Adrenal gland (tissue), 12 donors: ENCODE data around the gene KMT5B. TPM values are rescaled to one million over a fixed set of nuclear protein-coding genes. Genes with fewer than 3 reads are reported as not detected.
A peak's percentile ranks its signal among the peaks of the same experiment; 100 is the strongest.

Source experiments
- DNase-seq, 7 donors: peaks; one replicate each; pipeline ENCODE4 v3.0.0-alpha.2; 2019 to 2020
- H3K27ac ChIP-seq, 5 donors: fragments of 200-600 bp; sonication (generic) in 4 of 5; 1 replicate in 3 of 5; 2 replicates in 2 of 5; pipeline versions ENCODE4 v1.5.1 to v1.8.0; 2016 to 2020; ENCODE audit warnings: mild to moderate bottlenecking in 1 of 5
- H3K27me3 ChIP-seq: fragments of 200-600 bp; 2 replicates; pipeline ENCODE4 v1.8.0; 2021
- H3K36me3 ChIP-seq, 2 donors: fragments of 200-600 bp; replicated peaks in 1 of 2; 1 replicate in 1 of 2; 2 replicates in 1 of 2; pipeline versions ENCODE4 v1.5.1 to v1.8.0; 2018 to 2022
- H3K4me1 ChIP-seq, 2 donors: fragments of 200-600 bp; replicated peaks in 1 of 2; 1 replicate in 1 of 2; 2 replicates in 1 of 2; pipeline versions ENCODE4 v1.5.1 to v1.8.0; 2018 to 2021
- H3K4me3 ChIP-seq, 4 donors: fragments of 200-600 bp; sonication (generic) in 3 of 4; one replicate each; pipeline ENCODE4 v1.5.1; 2016 to 2018
- H3K9me3 ChIP-seq, 3 donors: fragments of 200-600 bp; sonication (generic) in 1 of 3; replicated peaks in 1 of 3; 1 replicate in 2 of 3; 2 replicates in 1 of 3; pipeline versions ENCODE4 v1.5.1 to v1.8.0; 2016 to 2021
- CTCF ChIP-seq, 6 experiments: fragments of 450-650 bp in 4 of 6; fragments of 200-600 bp in 2 of 6; sonication (generic) in 1 of 6; IDR thresholded peaks; 1 replicate in 5 of 6; 2 replicates in 1 of 6; pipeline versions ENCODE4 v1.5.1 to v1.8.0; 2016 to 2021; ENCODE audit warnings: antibody characterized with exemption in 6 of 6, mild to moderate bottlenecking in 2 of 6, moderate library complexity in 1 of 6
- POLR2A ChIP-seq, 2 donors: fragments of 450-650 bp; IDR thresholded peaks; one replicate each; pipeline ENCODE4 v1.6.1; 2017; ENCODE audit warnings: antibody characterized with exemption in 2 of 2, mild to moderate bottlenecking in 2 of 2, moderate library complexity in 1 of 2
- WGBS, 4 donors: extraction: QIAGEN DNeasy Blood & Tissue Kit in 2 of 4; methylation state at CpG; one replicate each; pipeline versions ENCODE4 v1.1.5 to v1.1.7; 2013 to 2017; 5-methylcytosine and 5-hydroxymethylcytosine counted together
- intact Hi-C, 2 donors: fragments of 100-400 bp; cut with DNase I; formaldehyde crosslinking; loops; one replicate each; pipeline versions ENCODE4 v1.14.1 to v1.15.0; 2022 to 2023
- polyA plus RNA-seq, 3 donors: library from polyadenylated mRNA; stranded (reverse); fragments of 200-250 nt in 2 of 3; fragments of 350-450 nt in 1 of 3; fragmentation: Illumina TruSeq in 1 of 3; extraction: RNeasy Lipid Tissue Mini Kit (QIAGEN cat#74804) in 1 of 3; gene quantifications; one replicate each; pipeline ENCODE4 v1.2.3, GENCODE V29; 2013 to 2014
- total RNA-seq, 9 donors: library from RNA; depleted of rRNA in 4 of 9; stranded (reverse); fragments of >200 nt in 4 of 9; fragments of 120-200 nt in 1 of 9; fragmentation: NEBNext Ultra II Directional in 1 of 9; extraction: Animal tissue kit (Norgen Biotek cat#: 25700) in 1 of 9; gene quantifications; one replicate each; pipeline versions ENCODE4 v1.1.0 to v1.2.4, GENCODE V29; 2013 to 2023
- donor health status: healthy with polysubstance abuse.
- donor health status: Bipolar disorder and iron deficiency.
- donor health status: DM: yes; HTN: yes; CAD: no.
- donor health status: DM: no; HTN: no; CAD: no.
- donor health status: DM: no; HTN: no; CAD: no.
- donor health status: DM: yes; HTN: yes; CAD: no.

The KMT5B gene
- total and polyA plus RNA-seq, 12 donors: 22.6 to 121 (median 36.9) TPM

- Histone ChIP-seq H3K27ac (peak within 1 kb of the TSS; percentile 86 to 100 (median 99)), H3K4me1 (peaks cover 33 to 51% of the 10 kb centered on the region in 2 donors), H3K9me3 (no peaks in the 10 kb centered on the region), H3K27me3 (no peaks in the 10 kb centered on the region), H3K36me3 (no peaks in the 10 kb centered on the region), H3K4me3 (peak within 1 kb of the TSS in 3 of 4 donors; percentile 45 to 89 (median 69))
- intact Hi-C loops: loop anchor here in 1 of 2 donors (5.0 kb wide), 1 partner anchor 84 kb away; the partner anchor contains the start of gene TCIRG1
- 0 to 1% (median 0%) methylated on average over 7 to 107 of the region's 107 CpGs for whole genome bisulfite sequencing, 4 donors
- peak in 1 of 6 experiments; percentile 25 for TF ChIP-seq CTCF (IDR thresholded peaks at IDR 0.05)
- TF ChIP-seq POLR2A (IDR thresholded peaks at IDR 0.05): peak; percentile 99
- DNase-seq: peak; percentile 94 to 96 (median 95)
Measured at GRCh38 chr11:68121067-68121899, 91.8 kb downstream of the KMT5B start, which contains the start of gene CHKA. Gene CHKA (minus strand): TSS chr11:68121388. CDS start chr11:68121177, 211 bp downstream.

GRCh38 chr11:68120273-68121066 lies 92.6 kb downstream of the KMT5B start:
- intact Hi-C loops: loop anchor here in 1 of 2 donors (5.0 kb wide), 1 partner anchor 83 kb away; the partner anchor contains the start of gene TCIRG1
- H3K9me3 ChIP-seq: no peaks in the 10 kb centered on the region
- peak; percentile 71 to 82 (median 78) for DNase-seq
- H3K4me1 ChIP-seq: peaks cover 33 to 55% of the 10 kb centered on the region in 2 donors
- TF ChIP-seq CTCF (IDR thresholded peaks at IDR 0.05) (no peak), POLR2A (IDR thresholded peaks at IDR 0.05) (no peak)
- H3K27ac ChIP-seq: peak overlapping the region in 4 of 5 donors; percentile 99 to 100 (median 100)
- peak overlapping the region in 3 of 4 donors; percentile 35 to 89 (median 69) for H3K4me3 ChIP-seq
- H3K27me3 ChIP-seq: no peaks in the 10 kb centered on the region
- H3K36me3 ChIP-seq: no peaks in the 10 kb centered on the region
- WGBS, 4 donors: 1 to 3% (median 1%) methylated on average over 13 to 68 of the region's 73 CpGs

GRCh38 chr11:68118706-68119448 lies 94.2 kb downstream of the KMT5B start:
- peak overlapping the region; percentile 28 to 100 (median 99) for H3K27ac ChIP-seq
- DNase-seq: peak in 5 of 7 donors; percentile 45 to 76 (median 70)
- H3K9me3 ChIP-seq: no peaks in the 10 kb centered on the region
- H3K27me3 ChIP-seq: no peaks in the 10 kb centered on the region
- no peaks in the 10 kb centered on the region for H3K36me3 ChIP-seq
- intact Hi-C loops: no loop called here
- 20 to 22% (median 21%) methylated on average over 4 of the region's 4 CpGs for WGBS, 4 donors
- TF ChIP-seq POLR2A (IDR thresholded peaks at IDR 0.05) (peak in 1 of 2 donors; percentile 11), CTCF (IDR thresholded peaks at IDR 0.05) (no peak)
- peaks cover 42 to 66% of the 10 kb centered on the region in 2 donors for H3K4me1 ChIP-seq
- H3K4me3 ChIP-seq: peak overlapping the region in 1 of 4 donors; percentile 89
